Measurements from ENCODE around the gene KLF15.

KLF15 gene

DNA sequence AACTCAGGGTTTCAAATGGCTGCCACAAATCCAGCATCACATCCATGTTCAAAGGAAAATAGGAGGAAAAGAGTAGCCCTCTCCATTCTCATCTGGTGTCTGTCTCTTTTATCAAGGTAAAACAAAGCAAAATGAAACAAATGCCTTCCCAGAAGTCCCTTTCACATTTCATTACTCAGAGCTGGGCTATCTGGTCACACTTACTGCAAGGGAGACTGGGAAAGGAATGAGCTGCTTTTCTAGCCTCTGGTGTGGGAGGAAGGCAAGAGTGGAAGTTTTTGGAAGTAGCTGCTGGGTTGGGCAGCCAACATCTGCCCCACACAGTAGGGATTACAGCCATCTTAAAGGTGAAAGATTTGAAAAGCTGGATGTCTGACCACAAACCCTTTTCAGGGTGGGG, 51.8 kb downstream of the KLF15 start:
- DNase-seq (ENCODE audit: low read depth) = peak; percentile 0

DNA sequence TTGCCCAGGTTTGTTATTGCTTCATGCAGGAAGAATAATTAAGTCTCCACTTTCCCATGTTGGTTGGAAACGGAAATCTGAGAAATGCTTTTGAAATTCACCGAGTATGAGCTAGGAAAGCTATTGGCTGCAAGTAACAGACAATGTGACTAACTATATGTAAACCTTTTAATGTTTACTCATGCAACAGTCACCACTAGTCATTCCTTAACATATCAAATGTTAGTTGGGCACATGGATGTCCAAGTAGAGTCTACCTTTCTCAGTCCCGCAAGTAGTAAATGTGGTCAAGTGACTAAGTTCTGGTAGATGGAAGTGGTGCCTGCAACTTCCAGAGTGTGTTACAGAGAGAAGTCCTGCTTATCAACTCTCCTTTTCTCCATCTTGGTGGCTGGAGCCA, 52.5 kb downstream of the KLF15 start:
- peak; percentile 43 for DNase-seq (ENCODE audit: low read depth)

DNA sequence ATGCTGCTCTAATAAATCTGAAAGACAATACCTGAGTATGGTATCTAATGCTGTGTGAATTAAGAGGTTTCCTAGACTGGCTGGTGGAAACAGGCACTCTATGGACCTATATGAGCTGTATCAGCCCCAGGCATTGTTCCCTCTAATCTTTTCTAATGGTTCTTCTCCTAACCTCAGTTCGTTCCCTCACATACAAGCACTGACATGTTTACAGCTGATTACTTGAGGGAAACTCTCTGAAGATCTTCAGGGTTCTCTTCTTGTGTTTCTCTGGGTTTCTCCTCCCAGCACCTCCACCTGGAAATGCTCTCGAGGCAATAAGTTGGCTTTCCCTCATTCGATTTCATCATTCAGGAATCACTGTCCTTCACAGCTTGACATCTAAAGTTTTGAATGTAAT, 52.9 kb downstream of the KLF15 start:
- DNase-seq (ENCODE audit: low read depth) = no peak

DNA sequence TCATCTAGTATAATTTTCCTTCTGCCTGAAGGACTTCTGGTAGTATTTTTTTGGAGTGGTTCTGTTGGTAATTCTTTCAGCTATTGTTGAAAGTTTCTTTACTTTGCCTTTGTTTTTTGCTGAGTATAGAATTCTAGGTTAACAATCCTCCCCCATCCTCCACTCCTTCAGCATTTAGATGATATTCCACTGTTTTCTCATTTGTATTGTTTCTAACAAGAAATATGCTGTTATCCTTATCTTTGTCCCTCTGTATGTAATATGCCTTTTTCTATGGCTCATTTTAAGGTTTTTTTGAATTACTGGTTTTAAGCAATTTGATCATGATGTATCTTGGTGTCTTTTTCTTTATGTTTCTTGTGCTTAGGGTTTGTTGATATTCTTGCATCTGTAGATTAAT, 53.9 kb downstream of the KLF15 start:
- no peak for DNase-seq (ENCODE audit: low read depth)

DNA sequence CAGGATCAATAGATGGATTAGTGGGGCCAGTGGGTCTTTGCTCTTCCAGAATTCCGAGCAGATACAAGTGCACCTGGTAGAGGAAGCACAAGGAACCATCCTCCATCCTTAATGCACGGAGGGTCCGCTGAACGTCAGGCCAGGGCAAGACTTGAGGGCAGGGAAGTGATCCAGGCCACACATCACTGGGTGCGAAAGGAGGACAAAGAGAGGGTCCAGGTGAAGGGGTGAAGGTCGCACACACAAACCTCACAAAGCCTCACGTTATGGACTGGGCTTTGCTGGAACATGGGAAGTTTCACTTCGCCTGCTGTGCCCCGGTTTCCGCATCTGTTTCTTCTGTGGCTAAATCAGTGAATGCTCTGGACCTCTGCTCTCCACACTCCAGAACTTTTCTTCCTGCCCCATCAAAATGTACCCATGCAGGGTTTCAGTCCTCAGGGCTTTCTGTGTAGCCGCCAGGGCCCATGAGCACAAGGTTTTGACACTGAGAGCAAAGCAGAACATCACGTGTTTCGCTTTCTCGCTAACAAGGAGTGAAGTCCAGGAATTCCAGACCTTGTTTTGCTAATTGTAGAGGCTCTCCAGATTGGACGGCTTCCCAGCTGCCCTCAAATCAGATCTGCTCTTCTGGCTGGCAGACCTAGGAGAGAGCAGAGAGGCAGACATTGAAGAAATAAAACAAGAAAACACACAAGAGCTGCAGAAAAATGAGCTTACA, 56.3 kb downstream of the KLF15 start:
- no peak for DNase-seq (ENCODE audit: low read depth)

DNA sequence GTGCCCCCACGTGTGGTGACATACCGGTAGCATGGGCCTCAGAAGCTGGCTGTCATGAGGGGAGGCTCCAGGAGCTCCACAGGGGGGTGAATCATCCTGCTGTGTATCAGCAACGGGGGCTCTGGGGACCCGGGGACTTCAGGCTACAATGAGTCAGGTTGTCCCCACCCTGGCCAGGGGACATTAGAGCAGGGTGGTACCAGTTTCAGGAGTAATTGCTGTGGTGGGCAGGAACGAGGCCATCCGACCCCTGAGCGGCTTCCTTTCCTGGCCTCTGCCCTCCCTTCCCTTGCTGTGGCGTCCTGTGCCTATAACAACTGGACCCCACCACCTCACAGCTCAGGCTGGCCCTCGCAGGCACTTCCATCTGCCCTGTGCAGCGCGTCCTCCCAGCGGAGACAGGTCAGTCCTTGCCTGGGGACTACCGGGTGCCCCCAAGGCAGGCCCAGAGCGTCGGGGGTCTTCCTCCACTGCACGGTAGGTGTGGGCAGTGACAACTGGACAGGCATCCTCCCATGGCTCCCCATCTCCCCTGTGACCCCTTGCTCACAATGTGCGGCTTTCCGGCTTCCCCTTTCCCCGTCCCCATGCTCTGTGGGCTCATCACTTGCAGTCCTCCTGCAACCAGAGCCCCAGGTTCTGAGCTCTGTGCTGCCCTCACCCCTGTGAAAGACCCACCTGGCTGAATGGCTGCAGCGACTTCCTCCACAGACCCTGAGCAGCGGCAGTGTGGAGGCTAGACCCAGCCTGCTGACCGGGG, 57.0 kb downstream of the KLF15 start:
- DNase-seq (ENCODE audit: low read depth) = no peak

DNA sequence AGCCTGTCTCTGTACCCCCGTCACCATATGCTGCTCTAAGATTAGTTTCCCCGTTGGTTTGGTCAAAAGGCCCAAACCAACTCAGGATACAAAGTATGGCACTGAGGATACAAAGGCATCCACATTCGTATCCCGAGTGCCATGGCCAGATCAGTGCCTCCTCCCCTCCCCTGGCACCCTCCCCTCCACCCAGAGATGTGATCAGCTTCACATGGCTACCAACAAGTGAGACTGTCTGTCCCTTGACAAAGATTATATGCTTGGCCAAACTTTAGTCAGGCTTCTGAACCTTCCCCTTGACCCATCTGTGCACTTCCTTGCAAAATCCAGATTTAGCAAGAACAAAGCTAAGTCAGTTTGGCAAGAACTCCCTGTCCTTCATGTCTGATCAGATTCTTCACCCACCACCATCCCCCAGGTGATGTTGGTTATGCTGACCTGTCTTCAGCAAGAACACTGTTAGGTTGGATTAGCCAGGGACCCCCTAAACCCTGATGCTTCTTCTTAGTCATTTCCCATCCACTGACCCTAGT, 61.7 kb downstream of the KLF15 start:
- no peak for DNase-seq (ENCODE audit: low read depth)

DNA sequence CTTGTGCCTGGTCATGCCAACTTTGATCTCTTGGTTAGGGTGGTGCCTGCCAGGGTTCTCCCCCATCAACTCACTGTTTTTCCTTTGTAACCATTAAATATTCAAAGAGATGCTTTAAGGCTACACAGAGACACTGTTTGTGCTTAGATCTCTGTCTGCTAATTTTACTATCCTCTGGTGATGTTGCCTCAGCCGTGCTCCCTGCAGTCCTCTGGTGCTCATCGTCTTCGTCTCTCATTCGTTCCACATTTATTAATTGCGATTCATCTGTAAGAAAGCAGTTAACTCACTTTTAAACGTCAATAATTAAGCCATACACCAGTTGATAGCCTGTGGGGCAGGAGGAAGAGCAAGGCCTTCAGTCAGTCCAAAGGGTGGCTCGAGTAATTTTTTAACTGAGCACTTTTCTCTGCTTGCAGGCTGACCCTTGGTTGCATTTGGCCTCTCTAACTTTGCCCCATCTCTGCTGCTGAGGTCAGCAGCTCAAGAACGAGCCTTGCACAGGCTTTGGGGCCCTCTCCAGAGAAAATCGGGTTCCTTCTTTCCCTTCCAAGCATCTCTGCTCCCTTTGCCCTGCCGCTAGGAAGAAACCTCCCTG, 62.9 kb downstream of the KLF15 start:
- no peak for DNase-seq (ENCODE audit: low read depth)

DNA sequence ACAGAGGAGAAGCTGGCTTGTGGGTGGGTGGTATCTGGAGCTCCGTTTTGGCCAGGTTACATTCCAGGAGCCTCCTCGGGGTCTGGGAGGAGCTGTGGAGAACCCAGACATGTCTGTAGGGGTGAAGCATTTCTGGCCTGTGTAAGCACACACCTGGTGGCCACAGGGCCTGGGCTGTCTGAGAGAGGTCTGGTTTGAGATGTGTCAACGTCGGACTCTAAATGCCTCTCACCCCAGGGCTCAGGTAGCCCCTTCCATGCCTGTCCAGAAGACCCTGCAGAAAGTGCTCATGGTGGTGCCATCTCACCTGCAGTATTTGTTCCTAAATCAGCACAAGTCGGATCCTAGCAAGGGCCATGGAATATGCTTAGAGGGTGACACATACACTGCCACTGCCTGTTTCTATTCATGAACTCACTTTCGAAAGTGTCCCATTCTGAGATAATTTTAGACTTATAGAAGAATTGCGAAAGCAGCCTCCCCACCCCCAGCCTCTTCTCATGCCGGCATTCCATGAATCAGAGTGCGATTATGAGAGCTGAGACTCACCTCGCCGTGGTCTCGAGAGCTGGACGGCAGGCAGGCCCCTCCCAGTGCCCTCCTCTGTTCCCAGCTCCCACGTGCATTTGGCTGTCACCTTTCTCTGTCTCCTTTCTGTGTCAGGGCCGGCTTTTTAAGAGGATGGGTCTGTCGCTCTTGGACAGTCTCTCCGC, 63.7 kb downstream of the KLF15 start:
- DNase-seq (ENCODE audit: low read depth) = no peak
